H1 (cell line): ENCODE results near the gene NUP210. TPM values are rescaled to one million over a fixed set of nuclear protein-coding genes. Genes with fewer than 3 reads are reported as not detected.
A peak's percentile ranks its signal among the peaks of the same experiment; 100 is the strongest.

ENCODE experiments used
- CTCF ChIA-PET: fragments of 300-600 bp; sonication (Branson Sonifier 250); formaldehyde crosslinking; loops from one replicate; lab custom pipeline; 2021; ENCODE audit not compliant: partially characterized antibody; lab: Charles Lee
- POLR2A ChIA-PET: fragments of 300-600 bp; sonication (Branson Sonifier 250); formaldehyde crosslinking; loops from one replicate; lab custom pipeline; 2021; ENCODE audit warnings: inconsistent platforms; ENCODE audit not compliant: partially characterized antibody; lab: Charles Lee
- DNase-seq, 2 experiments: peaks; one replicate each; pipeline versions ENCODE4 v3.0.0 to v3.0.0-alpha.2; 2010 to 2022; ENCODE audit warnings: low spot score in 2 of 2, low read depth in 1 of 2, mixed read lengths in 1 of 2
- FAIRE-seq: peaks from 2 replicates; lab custom pipeline; 2011; peaks lifted over from hg19 to GRCh38; lab: Jason Lieb, UNC
- H2AFZ ChIP-seq: 2 replicates; pipeline ENCODE4 v1.8.1; 2012; ENCODE audit warnings: low read length, inconsistent platforms
- H2AK5ac ChIP-seq: 2 replicates; pipeline ENCODE4 v1.6.1; 2013; ENCODE audit warnings: low read depth, low read length
- H2BK120ac ChIP-seq: replicated peaks from 2 replicates; pipeline ENCODE3; 2013; ENCODE audit warnings: low read depth, low read length, inconsistent platforms
- H2BK12ac ChIP-seq: 2 replicates; pipeline ENCODE4 v1.6.1; 2013; ENCODE audit warnings: low read depth, low read length
- H2BK15ac ChIP-seq: 2 replicates; pipeline ENCODE4 v1.6.1; 2013; ENCODE audit warnings: low read length
- H2BK20ac ChIP-seq: 2 replicates; pipeline ENCODE4 v1.6.1; 2013; ENCODE audit warnings: low read length
- H2BK5ac ChIP-seq: 2 replicates; pipeline ENCODE4 v1.6.1; 2013; ENCODE audit warnings: low read depth, low read length
- H3K14ac ChIP-seq: 2 replicates; pipeline ENCODE4 v1.6.1; 2013; ENCODE audit warnings: inconsistent platforms; ENCODE audit not compliant: insufficient read length
- H3K18ac ChIP-seq: 2 replicates; pipeline ENCODE4 v1.6.1; 2013; ENCODE audit warnings: low read length; ENCODE audit errors: extremely low read depth
- H3K23ac ChIP-seq: 2 replicates; pipeline ENCODE4 v1.6.1; 2013; ENCODE audit warnings: inconsistent platforms; ENCODE audit not compliant: insufficient read length
- H3K23me2 ChIP-seq: 2 replicates; pipeline ENCODE4 v1.6.1; 2013; ENCODE audit warnings: low read depth, low read length
- H3K27ac ChIP-seq: 2 replicates; pipeline ENCODE4 v1.6.1; 2011; ENCODE audit warnings: low read depth, low read length, inconsistent platforms
- H3K27me3 ChIP-seq, 4 experiments: replicated peaks in 1 of 4; 1 replicate in 1 of 4; 2 replicates in 3 of 4; pipeline versions ENCODE4 v1.6.1 to v1.8.1; 2011 to 2013; ENCODE audit warnings: low read length in 3 of 4, mild to moderate bottlenecking in 3 of 4, inconsistent platforms in 2 of 4, mixed read lengths in 2 of 4, moderate library complexity in 1 of 4; ENCODE audit not compliant: control insufficient read depth in 3 of 4, insufficient read depth in 3 of 4; ENCODE audit errors: extremely low read depth in 1 of 4
- H3K36me3 ChIP-seq, 4 experiments: 2 replicates each; pipeline versions ENCODE4 v1.6.1 to v1.8.1; 2011 to 2013; ENCODE audit warnings: mild to moderate bottlenecking in 4 of 4, low read length in 3 of 4, moderate library complexity in 2 of 4, control low read depth in 1 of 4, inconsistent platforms in 1 of 4; ENCODE audit not compliant: insufficient read depth in 4 of 4, control insufficient read depth in 2 of 4
- H3K4ac ChIP-seq: replicated peaks from 2 replicates; pipeline ENCODE3; 2013; ENCODE audit warnings: low read length, low read depth, mixed read lengths, inconsistent platforms; ENCODE audit not compliant: insufficient read length
- H3K4me1 ChIP-seq, 4 experiments: replicated peaks in 1 of 4; 1 replicate in 1 of 4; 2 replicates in 3 of 4; pipeline versions ENCODE4 v1.6.1 to v1.8.1; 2011 to 2013; ENCODE audit warnings: low read length in 3 of 4, inconsistent platforms in 2 of 4, mixed read lengths in 1 of 4; ENCODE audit not compliant: insufficient read depth in 4 of 4, control insufficient read depth in 3 of 4
- H3K4me2 ChIP-seq, 2 experiments: 2 replicates each; pipeline versions ENCODE4 v1.6.1 to v1.8.1; 2011 to 2013; ENCODE audit warnings: low read depth in 2 of 2, low read length in 2 of 2, control low read depth in 1 of 2, inconsistent platforms in 1 of 2, mild to moderate bottlenecking in 1 of 2; ENCODE audit not compliant: insufficient read depth in 1 of 2
- H3K4me3 ChIP-seq, 4 experiments: fragments of 200-600, 300-600 bp in 1 of 4; sonication (generic), shearing (Covaris generic), sonication (Bioruptor Twin) in 1 of 4; 2 replicates each; pipeline versions ENCODE4 v1.5.1 to v1.8.1; 2011 to 2016; ENCODE audit warnings: low read length in 4 of 4, low read depth in 3 of 4, control low read depth in 2 of 4, inconsistent platforms in 2 of 4, mild to moderate bottlenecking in 2 of 4, mixed read lengths in 1 of 4, moderate library complexity in 1 of 4; ENCODE audit not compliant: insufficient read depth in 2 of 4; ENCODE audit errors: extremely low read depth in 1 of 4
- H3K56ac ChIP-seq: replicated peaks from 2 replicates; pipeline ENCODE3; 2013; ENCODE audit warnings: low read depth, mild to moderate bottlenecking, mixed read lengths, low read length, inconsistent platforms; ENCODE audit not compliant: insufficient read length
- H3K79me1 ChIP-seq: 2 replicates; pipeline ENCODE4 v1.6.1; 2013; ENCODE audit warnings: low read depth, low read length, control low read depth
- H3K79me2 ChIP-seq, 2 experiments: 2 replicates each; pipeline versions ENCODE4 v1.6.1 to v1.8.1; 2012 to 2013; ENCODE audit warnings: low read length in 2 of 2, mild to moderate bottlenecking in 2 of 2, inconsistent platforms in 1 of 2; ENCODE audit not compliant: insufficient read depth in 2 of 2, control insufficient read depth in 1 of 2
- H3K9ac ChIP-seq, 4 experiments: replicated peaks in 1 of 4; 1 replicate in 1 of 4; 2 replicates in 3 of 4; pipeline versions ENCODE4 v1.6.1 to v1.8.1; 2011 to 2013; ENCODE audit warnings: low read depth in 3 of 4, low read length in 3 of 4, control low read depth in 2 of 4, mild to moderate bottlenecking in 2 of 4, moderate library complexity in 2 of 4, inconsistent platforms in 1 of 4; ENCODE audit errors: extremely low read depth in 1 of 4
- H3K9me3 ChIP-seq, 2 experiments: 2 replicates each; pipeline versions ENCODE4 v1.6.1 to v1.8.1; 2012 to 2013; ENCODE audit warnings: mild to moderate bottlenecking in 2 of 2, moderate library complexity in 2 of 2, control low read depth in 1 of 2, inconsistent platforms in 1 of 2, low read depth in 1 of 2, low read length in 1 of 2, mixed read lengths in 1 of 2; ENCODE audit not compliant: insufficient read depth in 2 of 2
- H4K20me1 ChIP-seq, 2 experiments: replicated peaks in 1 of 2; 2 replicates each; pipeline versions ENCODE3 to v1.8.1; 2011 to 2013; ENCODE audit warnings: inconsistent platforms in 2 of 2, low read length in 2 of 2, mild to moderate bottlenecking in 1 of 2; ENCODE audit not compliant: insufficient read depth in 2 of 2, control insufficient read depth in 1 of 2
- H4K5ac ChIP-seq: 2 replicates; pipeline ENCODE4 v1.6.1; 2013; ENCODE audit warnings: low read length, low read depth, mixed read lengths, inconsistent platforms; ENCODE audit not compliant: insufficient read length
- H4K8ac ChIP-seq: 2 replicates; pipeline ENCODE4 v1.8.0; 2013; ENCODE audit warnings: mild to moderate bottlenecking, moderate library complexity, low read length, inconsistent platforms; ENCODE audit not compliant: insufficient read depth; ENCODE audit errors: extremely low read depth
- H4K91ac ChIP-seq: replicated peaks from 2 replicates; pipeline ENCODE3; 2013; ENCODE audit warnings: low read length, mixed read lengths, inconsistent platforms; ENCODE audit not compliant: insufficient read length
- E2F6 ChIP-seq: IDR thresholded peaks from 2 replicates; pipeline ENCODE4 v1.6.1; 2012; ENCODE audit warnings: inconsistent platforms
- EGR1 ChIP-seq: IDR thresholded peaks from 2 replicates; pipeline ENCODE4 v1.6.1; 2011; ENCODE audit warnings: low read depth, low read length, borderline replicate concordance
- SP4 ChIP-seq: IDR thresholded peaks from 2 replicates; pipeline ENCODE4 v1.6.1; 2012; ENCODE audit warnings: low read length, inconsistent platforms
- USF2 ChIP-seq: IDR thresholded peaks from 2 replicates; pipeline ENCODE4 v1.6.1; 2011; ENCODE audit warnings: low read length, improper control_type of control experiment
- WGBS, 2 experiments: shearing (Covaris generic) in 1 of 2; methylation state at CpG; one replicate each; pipeline versions ENCODE4 v1.1.6 to v1.1.7; 2013 to 2015; ENCODE audit warnings: low lambda C conversion rate in 2 of 2, mixed read lengths in 2 of 2, inconsistent platforms in 1 of 2, low coverage in 1 of 2, missing lambda C conversion rate in 1 of 2; ENCODE audit not compliant: insufficient replicate concordance in 2 of 2, insufficient coverage in 1 of 2, insufficient read length in 1 of 2; ENCODE audit errors: extremely low coverage in 1 of 2, missing lambda C conversion rate in 1 of 2; 5-methylcytosine and 5-hydroxymethylcytosine counted together
- polyA plus RNA-seq, 7 experiments: library from polyadenylated mRNA; depleted of rRNA in 3 of 7; stranded (reverse) in 5 of 7; unstranded in 2 of 7; fragments of >200 nt in 5 of 7; fragments of 200-250 nt in 2 of 7; gene quantifications; 1 replicate in 5 of 7; 2 replicates in 1 of 7; 4 replicates in 1 of 7; pipeline versions ENCODE4 v1.2.1 to v1.2.3, GENCODE V29; 2011 to 2013; ENCODE audit warnings: missing spikeins in 2 of 7, mixed read lengths in 2 of 7
- total RNA-seq: library from RNA; stranded (reverse); fragmentation: NEBNext Ultra II Directional; extraction: Animal tissue kit (Norgen Biotek cat#: 25700); gene quantifications from 2 replicates; pipeline ENCODE4 v1.2.1, GENCODE V29; 2021

The NUP210 gene
- total and polyA plus RNA-seq, 2 of the 8 experiments (the other 6 are each of a cell fraction or from before 2014, with no cell fraction given): 51.0 to 53.7 TPM

GRCh38 chr3:13280122-13280790, 139.9 kb downstream of the NUP210 start:
- Histone ChIP-seq H3K4ac (no peak overlapping the region), H4K20me1 (peaks cover 0 to 5% of the 10 kb centered on the region in 2 experiments), H3K4me3 (no peak overlapping the region), H3K79me2 (no peaks in the 10 kb centered on the region), H3K27ac (no peak overlapping the region), H2BK12ac (0 out of 2 replicates have a peak overlapping the region, but pooled peaks have one; percentile 71), H4K91ac (no peak overlapping the region), H3K4me2 (no peak overlapping the region; a peak in 1 of 4 replicates), H3K18ac (no peak overlapping the region), H4K5ac (no peak overlapping the region), H2BK120ac (no peak overlapping the region), H3K14ac (no peak overlapping the region), H3K79me1 (no peaks in the 10 kb centered on the region), H2BK20ac (no peak overlapping the region), H3K9ac (no peak overlapping the region), H3K23ac (no peak overlapping the region), H4K8ac (no peak overlapping the region), H3K9me3 (peaks cover 4 to 9% of the 10 kb centered on the region in 2 experiments; a peak in 3 of 4 replicates), H3K36me3 (no peaks in the 10 kb centered on the region), H2AK5ac (0 out of 2 replicates have a peak overlapping the region, but pooled peaks have one; percentile 24), H3K56ac (no peak overlapping the region), H2BK5ac (no peak overlapping the region), H2BK15ac (no peak overlapping the region; the same call in 1 of the 2 replicates), H3K23me2 (peaks cover 10% of the 10 kb centered on the region; the same call in 1 of the 2 replicates), H2AFZ (no peak overlapping the region), H3K4me1 (peaks cover 0 to 11% (median 6%) of the 10 kb centered on the region in 4 experiments; a peak in 5 of 7 replicates), H3K27me3 (peaks cover 7 to 26% (median 19%) of the 10 kb centered on the region in 4 experiments)
- POLR2A ChIA-PET: interaction anchor here (1.1 kb wide), 1 partner anchor 66 kb away, joined by 3 read pairs; no protein-coding TSS in a partner anchor
- DNase-seq (no peak), FAIRE-seq (no peak)
- WGBS, 2 experiments: 84% methylated on average over 8 of the region's 8 CpGs; no CpG with 5 or more reads in 1 of the 2 experiments
- CTCF ChIA-PET: interaction anchor here (0.9 to 1.5 kb wide), 6 partner anchors 24 to 189 kb away, joined by 3 to 4 read pairs (median 4); no protein-coding TSS in a partner anchor
- no peak for TF ChIP-seq EGR1
- TF ChIP-seq USF2: no peak
- TF ChIP-seq SP4: no peak
- TF ChIP-seq E2F6: no peak
